Right lobe of liver (tissue), 6 donors: ENCODE data around the gene ZNF581. TPM values are rescaled to one million over a fixed set of nuclear protein-coding genes. Genes with fewer than 3 reads are reported as not detected.

ENCODE experiments used
- ATAC-seq, 4 donors: fragments of 200-7000 bp; cut with Tn5 transposase; one replicate each; pipeline ENCODE4 v1.9.1; 2020; ENCODE audit warnings: mild to moderate bottlenecking in 4 of 4, moderate library complexity in 4 of 4
- DNase-seq, 3 donors: peaks; one replicate each; pipeline ENCODE4 v3.0.0-alpha.2; 2020
- H3K27ac ChIP-seq, 3 donors: fragments of 200-600 bp; one replicate each; pipeline ENCODE4 v1.8.0; 2022
- H3K27me3 ChIP-seq, 2 donors: fragments of 200-600 bp; one replicate each; pipeline ENCODE4 v1.8.0; 2022
- H3K36me3 ChIP-seq, 4 donors: fragments of 200-600 bp; sonication (generic) in 1 of 4; one replicate each; pipeline versions ENCODE4 v1.5.1 to v1.8.0; 2017 to 2022; ENCODE audit warnings: control low read depth in 1 of 4
- H3K4me1 ChIP-seq, 4 donors: fragments of 200-600 bp; sonication (generic) in 1 of 4; one replicate each; pipeline versions ENCODE4 v1.5.1 to v1.8.0; 2017 to 2022; ENCODE audit warnings: control low read depth in 1 of 4
- H3K4me3 ChIP-seq, 3 donors: fragments of 200-600 bp; one replicate each; pipeline ENCODE4 v1.8.0; 2022
- H3K9me3 ChIP-seq, 4 donors: fragments of 200-600 bp; sonication (generic) in 1 of 4; one replicate each; pipeline versions ENCODE4 v1.5.1 to v1.8.0; 2017 to 2022; ENCODE audit warnings: control low read depth in 1 of 4
- CTCF ChIP-seq, 4 donors: fragments of 200-600 bp in 3 of 4; fragments of 450-650 bp in 1 of 4; IDR thresholded peaks; one replicate each; pipeline versions ENCODE4 v1.5.1 to v1.8.0; 2016 to 2022; ENCODE audit warnings: antibody characterized with exemption in 4 of 4, mild to moderate bottlenecking in 2 of 4
- POLR2A ChIP-seq: fragments of 450-650 bp; IDR thresholded peaks from one replicate; pipeline ENCODE4 v1.6.1; 2017; ENCODE audit warnings: antibody characterized with exemption, mild to moderate bottlenecking
- WGBS: methylation state at CpG from one replicate; pipeline ENCODE4 v1.1.6; 2018; ENCODE audit warnings: low coverage, low lambda C conversion rate; ENCODE audit not compliant: insufficient coverage; ENCODE audit errors: missing lambda C conversion rate; 5-methylcytosine and 5-hydroxymethylcytosine counted together
- intact Hi-C, 2 donors: fragments of 100-400 bp; cut with DNase I; formaldehyde crosslinking; loops; one replicate each; pipeline versions ENCODE4 v1.11.2 to v1.14.1; 2022
- total RNA-seq, 6 experiments: library from RNA; depleted of rRNA in 2 of 6; stranded (reverse); fragments of >200 nt in 2 of 6; fragmentation: NEBNext Ultra II Directional in 3 of 6; extraction: Animal tissue kit (Norgen Biotek cat#: 25700) in 3 of 6; gene quantifications; one replicate each; pipeline versions ENCODE4 v1.1.0 to v1.2.4, GENCODE V29; 2016 to 2023
- donor health status: DM: no; HTN: yes; CAD: no.
- donor health status: DM: no; HTN: no; CAD: no.
- donor health status: DM: no; HTN: no; CAD: no.
- donor health status: DM: no; HTN: yes; CAD: no.
- donor health status: DM: no; HTN: yes; CAD: no.

The ZNF581 gene
- total RNA-seq, 6 experiments from 2014 or later: 2.7 to 7.3 (median 5.1) TPM

GRCh38 chr19:55644842-55645511 is 1.5 kb downstream of the ZNF581 start:
- Histone ChIP-seq H3K27ac (no peak overlapping the region), H3K36me3 (peaks cover 0 to 10% (median 0%) of the 10 kb centered on the region in 4 donors), H3K4me1 (peaks cover 0 to 39% (median 8%) of the 10 kb centered on the region in 4 donors), H3K4me3 (no peak overlapping the region), H3K9me3 (no peaks in the 10 kb centered on the region), H3K27me3 (no peaks in the 10 kb centered on the region)
- ATAC-seq (no peak), DNase-seq (peak in 1 of 3 donors; percentile 22)
- TF ChIP-seq POLR2A (no peak), CTCF (IDR thresholded peaks at IDR 0.05) (no peak)
- 80% methylated on average over 1 of the region's 28 CpGs for WGBS
- intact Hi-C loops: no loop called here

- intact Hi-C loops: no loop called here
- no peak for ATAC-seq
- Histone ChIP-seq H3K4me3 (no peak overlapping the region), H3K36me3 (peaks cover 0 to 10% (median 0%) of the 10 kb centered on the region in 4 donors), H3K9me3 (no peaks in the 10 kb centered on the region), H3K4me1 (peaks cover 0 to 34% (median 5%) of the 10 kb centered on the region in 4 donors), H3K27ac (no peak overlapping the region), H3K27me3 (no peaks in the 10 kb centered on the region)
- DNase-seq: no peak
- TF ChIP-seq CTCF (IDR thresholded peaks at IDR 0.05) (no peak), POLR2A (no peak)
- WGBS: 87% methylated on average over 2 of the region's 5 CpGs
Observed at GRCh38 chr19:55645512-55645881, 2.0 kb downstream of the ZNF581 start.

DNA sequence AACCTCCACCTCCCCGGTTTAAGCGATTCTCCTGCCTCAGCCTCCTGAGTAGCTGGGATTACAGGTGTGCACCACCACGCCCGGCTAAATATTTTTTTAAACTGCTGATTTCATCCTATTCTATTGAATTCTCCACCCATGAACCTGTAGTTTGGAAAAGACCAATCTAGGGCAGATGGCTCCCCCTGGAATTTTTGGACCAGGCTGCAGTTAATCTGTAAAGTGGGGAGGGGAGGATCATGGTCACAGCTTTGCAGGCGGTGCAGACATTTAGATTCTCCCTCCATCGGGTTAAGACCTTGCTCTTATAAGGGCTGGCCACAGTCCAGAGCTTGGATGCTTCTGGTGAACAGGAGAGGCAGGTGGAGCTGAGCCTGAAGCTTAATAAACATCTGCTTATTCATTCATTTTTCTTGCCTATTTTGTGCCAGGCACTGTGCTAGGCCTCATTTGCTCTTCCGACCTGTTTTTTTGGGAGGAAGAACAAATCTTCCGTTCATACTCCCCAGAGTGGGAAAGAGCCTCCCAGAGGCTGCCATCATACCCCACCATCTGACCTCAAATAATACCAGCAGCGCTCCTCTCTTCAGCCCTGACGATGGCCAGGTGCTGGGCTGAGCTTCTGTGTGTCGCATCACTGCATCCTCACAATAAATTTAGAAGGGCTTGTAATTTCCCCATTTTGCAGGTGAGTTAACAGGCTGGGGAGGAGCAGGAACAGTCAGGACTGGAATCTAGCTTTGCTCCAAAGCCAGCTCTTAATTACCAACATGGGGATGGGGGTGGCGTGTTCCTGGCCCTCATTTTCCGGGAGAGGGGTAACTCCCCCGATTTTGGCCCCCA is 3.7 kb downstream of the ZNF581 start:
- peaks cover 0 to 33% (median 3%) of the 10 kb centered on the region in 4 donors for H3K4me1 ChIP-seq
- 50% methylated on average over 10 of the region's 14 CpGs for WGBS

More for the DNA sequence above, 3.7 kb downstream of the ZNF581 start:
- peak overlapping the region in 1 of 3 donors; percentile 81 for H3K27ac ChIP-seq
- intact Hi-C loops: no loop called here
- H3K4me3 ChIP-seq: peak overlapping the region; percentile 77 to 96 (median 89)
- H3K9me3 ChIP-seq: no peaks in the 10 kb centered on the region
- ATAC-seq (no peak), DNase-seq (no peak)
- TF ChIP-seq POLR2A: no peak
- no peak for TF ChIP-seq CTCF (IDR thresholded peaks at IDR 0.05)
- H3K36me3 ChIP-seq: peaks cover 0 to 10% (median 0%) of the 10 kb centered on the region in 4 donors
- H3K27me3 ChIP-seq: no peaks in the 10 kb centered on the region
